Right lobe of liver (tissue), 6 donors: ENCODE measurements around the gene SYT2. TPM values are rescaled to one million over a fixed set of nuclear protein-coding genes. Genes with fewer than 3 reads are reported as not detected.

Source experiments
- ATAC-seq, 4 donors: fragments of 200-7000 bp; cut with Tn5 transposase; one replicate each; pipeline ENCODE4 v1.9.1; 2020; ENCODE audit warnings: mild to moderate bottlenecking in 4 of 4, moderate library complexity in 4 of 4
- DNase-seq, 3 donors: peaks; one replicate each; pipeline ENCODE4 v3.0.0-alpha.2; 2020
- H3K27ac ChIP-seq, 3 donors: fragments of 200-600 bp; one replicate each; pipeline ENCODE4 v1.8.0; 2022
- H3K27me3 ChIP-seq, 2 donors: fragments of 200-600 bp; one replicate each; pipeline ENCODE4 v1.8.0; 2022
- H3K36me3 ChIP-seq, 4 donors: fragments of 200-600 bp; sonication (generic) in 1 of 4; one replicate each; pipeline versions ENCODE4 v1.5.1 to v1.8.0; 2017 to 2022; ENCODE audit warnings: control low read depth in 1 of 4
- H3K4me1 ChIP-seq, 4 donors: fragments of 200-600 bp; sonication (generic) in 1 of 4; one replicate each; pipeline versions ENCODE4 v1.5.1 to v1.8.0; 2017 to 2022; ENCODE audit warnings: control low read depth in 1 of 4
- H3K4me3 ChIP-seq, 3 donors: fragments of 200-600 bp; one replicate each; pipeline ENCODE4 v1.8.0; 2022
- H3K9me3 ChIP-seq, 4 donors: fragments of 200-600 bp; sonication (generic) in 1 of 4; one replicate each; pipeline versions ENCODE4 v1.5.1 to v1.8.0; 2017 to 2022; ENCODE audit warnings: control low read depth in 1 of 4
- CTCF ChIP-seq, 4 donors: fragments of 200-600 bp in 3 of 4; fragments of 450-650 bp in 1 of 4; IDR thresholded peaks; one replicate each; pipeline versions ENCODE4 v1.5.1 to v1.8.0; 2016 to 2022; ENCODE audit warnings: antibody characterized with exemption in 4 of 4, mild to moderate bottlenecking in 2 of 4
- POLR2A ChIP-seq: fragments of 450-650 bp; IDR thresholded peaks from one replicate; pipeline ENCODE4 v1.6.1; 2017; ENCODE audit warnings: antibody characterized with exemption, mild to moderate bottlenecking
- WGBS: methylation state at CpG from one replicate; pipeline ENCODE4 v1.1.6; 2018; ENCODE audit warnings: low coverage, low lambda C conversion rate; ENCODE audit not compliant: insufficient coverage; ENCODE audit errors: missing lambda C conversion rate; 5-methylcytosine and 5-hydroxymethylcytosine counted together
- intact Hi-C, 2 donors: fragments of 100-400 bp; cut with DNase I; formaldehyde crosslinking; loops; one replicate each; pipeline versions ENCODE4 v1.11.2 to v1.14.1; 2022
- total RNA-seq, 6 experiments: library from RNA; depleted of rRNA in 2 of 6; stranded (reverse); fragments of >200 nt in 2 of 6; fragmentation: NEBNext Ultra II Directional in 3 of 6; extraction: Animal tissue kit (Norgen Biotek cat#: 25700) in 3 of 6; gene quantifications; one replicate each; pipeline versions ENCODE4 v1.1.0 to v1.2.4, GENCODE V29; 2016 to 2023
- donor health status: DM: no; HTN: yes; CAD: no.
- donor health status: DM: no; HTN: no; CAD: no.
- donor health status: DM: no; HTN: no; CAD: no.
- donor health status: DM: no; HTN: yes; CAD: no.
- donor health status: DM: no; HTN: yes; CAD: no.

SYT2 gene
- total RNA-seq, 6 experiments from 2014 or later, result not detected

DNA sequence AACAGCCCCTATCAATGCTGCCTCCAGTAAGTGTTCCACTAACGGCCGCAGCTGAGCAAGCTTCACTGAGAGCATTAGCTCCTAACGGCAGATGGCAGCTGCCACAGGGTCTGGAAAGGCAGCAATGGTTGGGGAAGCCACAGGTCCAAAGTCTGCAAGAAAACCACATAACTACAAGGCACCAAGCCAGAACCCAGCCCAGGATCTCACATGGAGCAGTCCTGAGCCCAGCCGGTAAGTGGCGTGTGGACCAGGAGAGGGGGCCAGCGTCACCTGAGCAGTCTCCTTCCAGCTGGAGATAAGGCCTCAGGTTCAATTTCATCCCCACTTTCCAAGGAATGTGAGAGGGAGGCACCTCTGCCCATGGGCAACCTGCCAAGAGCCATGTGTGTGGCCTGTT lies 13.2 kb downstream of the SYT2 start:
- WGBS, result 46% methylated on average over 2 of the region's 6 CpGs
- DNase-seq (peak in 1 of 3 donors; percentile 55), ATAC-seq (peak; percentile 57 to 78 (median 66))

DNA sequence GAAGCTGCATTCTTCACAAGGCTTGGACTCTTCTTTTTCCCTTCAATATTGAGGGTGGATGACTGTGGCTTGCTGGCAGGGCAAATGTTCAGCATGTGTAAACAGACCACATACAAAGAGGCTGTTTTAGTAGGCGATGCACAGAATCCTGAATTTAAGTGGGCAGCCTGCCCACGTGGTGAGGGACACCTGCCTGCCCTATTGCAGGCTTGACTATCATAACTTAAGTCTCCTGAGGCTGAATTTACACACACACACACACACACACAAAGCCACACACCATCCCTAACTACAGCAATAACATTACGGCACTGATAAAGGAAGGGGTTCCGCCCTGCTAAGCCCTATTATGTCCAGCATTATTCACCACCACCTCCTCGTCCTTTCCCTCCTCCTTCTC lies 15.9 kb downstream of the SYT2 start:
- no peaks in the 10 kb centered on the region for H3K9me3 ChIP-seq
- intact Hi-C loops, result no loop called here
- 53% methylated on average over 5 of the region's 5 CpGs for WGBS
- no peaks in the 10 kb centered on the region for H3K27me3 ChIP-seq
- ATAC-seq, result no peak
- no peak for DNase-seq
- H3K4me3 ChIP-seq, result no peak overlapping the region
- no peak overlapping the region for H3K27ac ChIP-seq
- H3K36me3 ChIP-seq, result no peaks in the 10 kb centered on the region
- no peak for TF ChIP-seq CTCF (IDR thresholded peaks at IDR 0.05)
- no peak for TF ChIP-seq POLR2A
- no peaks in the 10 kb centered on the region for H3K4me1 ChIP-seq

More for the DNA sequence above, 13.2 kb downstream of the SYT2 start:
- H3K27me3 ChIP-seq, result no peaks in the 10 kb centered on the region
- H3K9me3 ChIP-seq, result no peaks in the 10 kb centered on the region
- no peaks in the 10 kb centered on the region for H3K4me1 ChIP-seq
- no peak overlapping the region for H3K27ac ChIP-seq
- no peaks in the 10 kb centered on the region for H3K36me3 ChIP-seq
- H3K4me3 ChIP-seq, result no peak overlapping the region
- intact Hi-C loops, result no loop called here
- TF ChIP-seq POLR2A (no peak), CTCF (IDR thresholded peaks at IDR 0.05) (no peak)

- no peaks in the 10 kb centered on the region for H3K4me1 ChIP-seq
- no peak overlapping the region for H3K27ac ChIP-seq
- ATAC-seq (peak; percentile 74 to 90 (median 84)), DNase-seq (peak in 2 of 3 donors; percentile 51 to 64)
- WGBS, result 42% methylated on average over 3 of the region's 3 CpGs
- no peaks in the 10 kb centered on the region for H3K27me3 ChIP-seq
- H3K9me3 ChIP-seq, result no peaks in the 10 kb centered on the region
- H3K36me3 ChIP-seq, result no peaks in the 10 kb centered on the region
- intact Hi-C loops, result no loop called here
- H3K4me3 ChIP-seq, result no peak overlapping the region
- TF ChIP-seq CTCF (IDR thresholded peaks at IDR 0.05) (peak in 2 of 4 donors; percentile 19 to 25), POLR2A (no peak)
These were observed 17.2 kb downstream of the SYT2 start for GRCh38 chr1:202692959-202693555.

DNA sequence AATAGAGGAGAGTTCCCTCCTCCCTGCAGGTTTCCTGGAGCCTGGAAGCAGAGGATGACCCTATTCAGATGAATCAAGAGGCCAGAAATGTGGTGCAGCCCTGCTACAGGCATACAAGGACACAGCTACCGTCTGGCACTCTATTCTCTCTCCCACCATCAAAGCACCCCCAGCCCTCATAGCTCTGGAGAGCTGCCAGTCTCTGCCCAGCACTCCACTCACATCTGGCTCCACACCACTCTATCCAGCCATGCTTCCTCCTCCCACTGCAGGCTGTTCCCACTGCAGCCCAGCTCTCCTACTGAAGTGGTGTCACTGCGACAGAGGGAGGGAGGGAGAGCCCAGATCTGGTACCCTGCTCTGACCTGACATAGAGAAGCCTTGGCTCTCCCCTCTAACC lies 18.4 kb downstream of the SYT2 start:
- no peaks in the 10 kb centered on the region for H3K27me3 ChIP-seq
- intact Hi-C loops, result no loop called here
- no peak for ATAC-seq
- H3K36me3 ChIP-seq, result no peaks in the 10 kb centered on the region
- H3K9me3 ChIP-seq, result no peaks in the 10 kb centered on the region
- H3K27ac ChIP-seq, result no peak overlapping the region
- no peak overlapping the region for H3K4me3 ChIP-seq
- H3K4me1 ChIP-seq, result no peaks in the 10 kb centered on the region
- TF ChIP-seq POLR2A (no peak), CTCF (IDR thresholded peaks at IDR 0.05) (no peak)
- DNase-seq, result no peak
- 25% methylated on average over 1 of the region's 2 CpGs for WGBS
